Fibroblast of lung (primary cell): ENCODE measurements around the gene ASXL3.

Experiments
- EZH2 ChIP-seq: IDR thresholded peaks from 2 replicates; pipeline ENCODE4 v1.5.1; 2012; ENCODE audit warnings: low read length, control low read depth, mild to moderate bottlenecking; ENCODE audit errors: missing control alignments
- TF ChIP-seq, protein P1 (sequence below), 2 donors: IDR thresholded peaks in 1 of 2; conservative IDR thresholded peaks in 1 of 2; 1 replicate in 1 of 2; 2 replicates in 1 of 2; pipeline ENCODE4 v1.5.1; 2011 to 2012; ENCODE audit warnings: low read length in 2 of 2, control low read depth in 1 of 2, inconsistent platforms in 1 of 2, low read depth in 1 of 2, mild to moderate bottlenecking in 1 of 2

DNA sequence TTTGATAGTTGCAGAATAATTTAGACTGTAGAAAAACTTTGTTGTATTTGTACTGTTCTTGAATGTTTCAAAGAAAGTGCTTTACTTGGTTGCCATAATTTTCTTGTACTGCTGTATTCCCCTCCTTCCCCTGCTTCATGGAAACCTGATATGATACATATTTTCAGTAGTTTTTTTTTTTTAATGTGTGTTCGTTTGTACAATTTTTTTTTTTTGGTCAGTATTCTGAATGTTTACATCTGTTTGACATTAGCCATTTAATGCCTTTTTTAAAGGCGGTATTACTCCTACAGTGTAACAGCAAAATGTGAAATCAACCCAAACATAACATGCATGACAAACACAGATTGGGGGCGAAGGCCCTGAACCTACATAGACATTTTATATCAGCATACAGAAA is 172.3 kb downstream of the ASXL3 start:
- TF ChIP-seq, protein P1, sequence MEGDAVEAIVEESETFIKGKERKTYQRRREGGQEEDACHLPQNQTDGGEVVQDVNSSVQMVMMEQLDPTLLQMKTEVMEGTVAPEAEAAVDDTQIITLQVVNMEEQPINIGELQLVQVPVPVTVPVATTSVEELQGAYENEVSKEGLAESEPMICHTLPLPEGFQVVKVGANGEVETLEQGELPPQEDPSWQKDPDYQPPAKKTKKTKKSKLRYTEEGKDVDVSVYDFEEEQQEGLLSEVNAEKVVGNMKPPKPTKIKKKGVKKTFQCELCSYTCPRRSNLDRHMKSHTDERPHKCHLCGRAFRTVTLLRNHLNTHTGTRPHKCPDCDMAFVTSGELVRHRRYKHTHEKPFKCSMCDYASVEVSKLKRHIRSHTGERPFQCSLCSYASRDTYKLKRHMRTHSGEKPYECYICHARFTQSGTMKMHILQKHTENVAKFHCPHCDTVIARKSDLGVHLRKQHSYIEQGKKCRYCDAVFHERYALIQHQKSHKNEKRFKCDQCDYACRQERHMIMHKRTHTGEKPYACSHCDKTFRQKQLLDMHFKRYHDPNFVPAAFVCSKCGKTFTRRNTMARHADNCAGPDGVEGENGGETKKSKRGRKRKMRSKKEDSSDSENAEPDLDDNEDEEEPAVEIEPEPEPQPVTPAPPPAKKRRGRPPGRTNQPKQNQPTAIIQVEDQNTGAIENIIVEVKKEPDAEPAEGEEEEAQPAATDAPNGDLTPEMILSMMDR (conservative IDR thresholded peaks at IDR 0.05 in 1 of 2, IDR thresholded peaks at IDR 0.05 in 1 of 2; ENCODE audit: low read depth in 1 of 2, low read length in 2 of 2): no peak
- no peak for TF ChIP-seq EZH2
